HG03097 (cell line): ENCODE results near the gene MTF1.
A peak's percentile ranks its signal among the peaks of the same experiment; 100 is the strongest.
"Not testable (repeated sequence)": the region's sequence is repeated elsewhere in the genome, so short reads cannot be mapped to it uniquely, and the experiment has no call there.

ENCODE experiments used
- ATAC-seq: cut with Tn5 transposase; IDR thresholded peaks from one replicate; pipeline ENCODE4 v1.9.1; 2021; ENCODE audit not compliant: unreplicated experiment, low FRiP score

MTF1 gene

GRCh38 chr1:37859507-37860345, at the start of gene MTF1:
Gene MTF1 (minus strand): TSS chr1:37859592. CDS start chr1:37857658, 1,934 bp downstream.
- ATAC-seq: peak; percentile 87

GRCh38 chr1:37908531-37908930, 49.1 kb upstream of the MTF1 start:
- ATAC-seq: not testable (repeated sequence)

GRCh38 chr1:37907416-37908125, 48.2 kb upstream of the MTF1 start:
- ATAC-seq: not testable (repeated sequence)

DNA sequence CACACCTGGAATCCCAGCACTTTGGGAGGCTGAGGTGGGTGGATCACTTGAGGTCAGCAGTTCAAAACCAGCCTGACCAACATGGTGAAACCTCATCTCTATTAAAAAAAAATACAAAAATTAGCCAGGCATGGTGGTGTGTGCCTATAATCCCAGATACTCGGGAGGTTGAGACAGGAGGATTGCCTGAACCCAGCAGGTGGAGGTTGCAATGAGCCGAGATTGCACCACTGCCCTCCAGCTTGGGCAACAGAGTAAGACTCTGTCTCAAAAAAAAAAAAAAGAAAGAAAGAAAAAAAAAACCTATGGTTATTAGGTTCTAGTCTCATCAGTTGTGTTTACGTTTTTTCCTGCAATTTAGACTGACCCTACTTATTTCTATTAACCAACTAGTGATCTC, 47.2 kb upstream of the MTF1 start:
- ATAC-seq: not testable (repeated sequence)

DNA sequence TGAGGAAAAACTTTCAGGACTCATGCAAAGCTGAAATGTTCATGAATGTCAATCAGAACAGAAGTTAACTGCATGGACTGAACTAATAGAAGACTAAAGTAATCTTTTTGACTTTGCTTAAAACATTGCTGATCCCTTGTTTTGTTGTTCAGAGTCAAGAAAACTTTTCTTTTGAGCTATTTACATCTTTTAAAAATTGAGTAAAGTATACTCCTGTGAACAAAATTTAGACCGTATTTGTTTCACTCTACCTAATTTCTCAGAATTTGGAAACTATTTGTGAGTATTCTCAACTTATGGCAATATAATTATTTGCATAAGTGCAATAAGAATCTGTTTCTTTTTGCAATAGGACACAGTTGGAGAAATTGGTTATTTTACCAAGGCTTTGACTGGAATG, 46.3 kb upstream of the MTF1 start:
- ATAC-seq: no peak

- ATAC-seq: not testable (repeated sequence)
Measured at GRCh38 chr1:37903921-37904320, 44.5 kb upstream of the MTF1 start.

GRCh38 chr1:37902983-37903382, 43.6 kb upstream of the MTF1 start:
- no peak for ATAC-seq

DNA sequence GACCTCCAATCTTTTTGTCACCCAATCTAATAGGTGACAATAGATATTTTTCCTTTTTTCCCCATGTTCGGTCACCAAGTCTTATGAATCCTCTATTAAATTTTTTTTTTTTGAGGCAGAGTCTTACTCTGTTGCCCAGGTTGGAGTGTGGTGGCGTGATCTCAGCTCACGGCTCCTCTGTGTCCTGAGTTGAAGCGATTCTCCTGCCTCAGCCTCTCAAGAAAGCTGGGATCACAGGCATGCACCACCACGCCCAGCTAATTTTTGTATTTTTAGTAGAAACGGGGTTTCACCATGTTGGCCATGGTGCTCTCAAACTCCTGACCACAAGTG, 42.5 kb upstream of the MTF1 start:
- no peak for ATAC-seq

- ATAC-seq: peak; percentile 53
Measured at GRCh38 chr1:37901191-37901892, 42.0 kb upstream of the MTF1 start.

DNA sequence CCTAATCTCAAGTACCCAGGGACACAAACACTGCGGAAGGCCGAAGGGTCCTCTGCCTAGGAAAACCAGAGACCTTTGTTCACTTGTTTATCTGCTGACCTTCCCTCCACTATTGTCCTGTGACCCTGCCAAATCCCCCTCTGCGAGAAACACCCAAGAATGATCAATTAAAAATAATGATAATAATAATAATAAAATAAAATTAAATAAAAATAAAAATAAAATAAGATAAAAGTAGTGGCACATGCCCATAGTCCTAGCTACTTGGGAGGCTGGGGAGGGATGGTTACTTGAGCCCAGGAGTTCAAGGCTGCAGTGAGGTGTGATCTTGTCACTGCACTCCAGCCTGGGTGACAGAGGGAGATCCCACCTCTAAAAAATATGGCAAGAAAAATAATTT, 38.2 kb upstream of the MTF1 start:
- ATAC-seq: not testable (repeated sequence)

DNA sequence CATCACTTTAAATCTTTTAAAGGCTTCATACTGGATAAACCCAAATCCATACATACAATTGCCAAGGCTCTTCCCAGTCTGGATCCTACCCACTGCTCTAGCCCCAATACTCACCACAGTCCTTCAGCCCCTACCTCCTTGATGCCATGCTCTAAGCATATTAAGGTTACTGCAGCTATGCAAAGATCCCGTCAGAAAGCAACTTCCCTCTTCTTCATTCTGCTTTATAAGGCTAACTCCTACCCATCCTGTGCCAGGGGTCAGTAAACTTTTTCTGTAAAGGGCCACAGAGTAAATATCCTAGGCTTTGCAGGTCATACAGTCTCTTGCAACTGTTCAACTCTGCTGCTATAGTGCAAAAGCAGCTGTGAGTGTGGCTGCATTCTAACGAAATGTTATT, 34.3 kb upstream of the MTF1 start:
- no peak for ATAC-seq

- ATAC-seq: no peak
Measured at GRCh38 chr1:37892151-37893047, 33.0 kb upstream of the MTF1 start.

- ATAC-seq: no peak
Measured at GRCh38 chr1:37890378-37891014, 31.1 kb upstream of the MTF1 start.

DNA sequence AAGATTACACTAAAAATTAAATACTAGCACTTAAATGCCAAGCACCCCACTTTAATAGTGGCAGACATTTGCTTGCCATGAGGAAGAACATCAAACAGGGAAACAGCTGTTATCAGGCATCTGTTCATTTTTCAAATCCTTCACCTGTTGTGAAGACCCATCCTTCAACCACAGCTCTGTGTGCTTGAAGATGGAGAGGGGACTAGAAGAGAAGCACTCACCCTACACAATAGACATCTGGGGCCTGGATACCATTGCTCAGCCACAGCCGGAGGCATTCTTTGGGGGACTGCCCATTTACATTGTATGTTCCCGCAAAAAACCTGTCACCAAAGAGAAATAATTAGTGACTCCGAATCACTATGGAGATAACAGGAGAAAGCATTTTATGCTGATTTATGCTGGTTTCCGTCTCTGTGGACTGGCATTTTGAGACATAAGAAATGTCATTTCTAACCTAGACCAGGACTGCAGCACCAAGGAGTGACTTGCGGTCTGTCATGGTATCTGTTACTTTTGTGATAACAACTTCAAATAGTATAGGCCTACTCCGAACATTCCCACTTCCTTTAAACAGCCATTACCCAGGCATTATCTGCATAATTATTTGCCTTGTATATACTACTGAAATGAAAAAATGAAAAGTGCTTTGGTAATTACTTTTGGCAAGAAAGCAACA, 28.8 kb upstream of the MTF1 start:
- ATAC-seq: no peak

- ATAC-seq: no peak
Measured at GRCh38 chr1:37884145-37884544, 24.8 kb upstream of the MTF1 start.

GRCh38 chr1:37883671-37884070, 24.3 kb upstream of the MTF1 start:
- ATAC-seq: no peak

GRCh38 chr1:37879865-37880264, 20.5 kb upstream of the MTF1 start:
- ATAC-seq: no peak

- ATAC-seq: no peak
Measured at GRCh38 chr1:37878071-37878470, 18.7 kb upstream of the MTF1 start.

GRCh38 chr1:37875833-37876232, 16.4 kb upstream of the MTF1 start:
- ATAC-seq: no peak
